GM21576 (cell line): ENCODE data around the gene PEX11G.
A peak's percentile ranks its signal among the peaks of the same experiment; 100 is the strongest.

Experiments
- ATAC-seq: cut with Tn5 transposase; IDR thresholded peaks from one replicate; pipeline ENCODE4 v1.9.1; 2021; ENCODE audit warnings: mild to moderate bottlenecking, moderate library complexity; ENCODE audit not compliant: unreplicated experiment

Gene PEX11G

GRCh38 chr19:7522072-7522922, 33.5 kb upstream of the PEX11G start, which contains the start of gene MCOLN1:
TSS of gene MCOLN1 (plus strand) at chr19:7522624. CDS start at chr19:7522751, 127 bp downstream.
- peak; percentile 81 for ATAC-seq

GRCh38 chr19:7521551-7522071, 32.8 kb upstream of the PEX11G start:
- no peak for ATAC-seq

GRCh38 chr19:7520131-7521051, 31.6 kb upstream of the PEX11G start:
- ATAC-seq: no peak

GRCh38 chr19:7519361-7520130, 30.7 kb upstream of the PEX11G start:
- no peak for ATAC-seq

GRCh38 chr19:7516878-7517277, 28.0 kb upstream of the PEX11G start:
- no peak for ATAC-seq

GRCh38 chr19:7516333-7516732, 27.5 kb upstream of the PEX11G start:
- no peak for ATAC-seq

- no peak for ATAC-seq
These were observed 26.9 kb upstream of the PEX11G start, which contains the start of gene ZNF358 for GRCh38 chr19:7515645-7516151. TSS of gene ZNF358 (plus strand) at chr19:7516103. CDS start at chr19:7519243, 3,140 bp downstream.

GRCh38 chr19:7515110-7515644, 26.3 kb upstream of the PEX11G start:
- ATAC-seq: no peak

- ATAC-seq: no peak
These were observed 25.2 kb upstream of the PEX11G start for GRCh38 chr19:7513809-7514642.

- ATAC-seq: no peak
These were observed 23.6 kb upstream of the PEX11G start for GRCh38 chr19:7512400-7512851.

- no peak for ATAC-seq
These were observed 20.8 kb upstream of the PEX11G start for GRCh38 chr19:7509625-7510024.

GRCh38 chr19:7507884-7508283, 19.0 kb upstream of the PEX11G start:
- no peak for ATAC-seq

GRCh38 chr19:7506385-7507328, 17.8 kb upstream of the PEX11G start:
- ATAC-seq: no peak

- no peak for ATAC-seq
These were observed 17.0 kb upstream of the PEX11G start for GRCh38 chr19:7505682-7506384.

- no peak for ATAC-seq
These were observed 16.4 kb upstream of the PEX11G start for GRCh38 chr19:7505288-7505681.

GRCh38 chr19:7504684-7505083, 15.8 kb upstream of the PEX11G start:
- no peak for ATAC-seq

GRCh38 chr19:7502552-7502951, 13.7 kb upstream of the PEX11G start:
- ATAC-seq: no peak
